ENCODE data around the gene SH3RF3.

Gene SH3RF3

GRCh38 chr2:109127556-109127955 is 1.4 kb upstream of the SH3RF3 start:
- no peak for TF ChIP-seq SPI1 (IDR thresholded peaks at IDR 0.05; ENCODE audit: low read depth, low read length)
- TF ChIP-seq PAX5 (IDR thresholded peaks at IDR 0.05; ENCODE audit: insufficient read depth, low read length, severe bottlenecking), result no peak
- TF ChIP-seq POU2F2 (IDR thresholded peaks at IDR 0.05; ENCODE audit: low read depth, low read length), result no peak
- TF ChIP-seq POLR2AphosphoS5 (IDR thresholded peaks at IDR 0.05; ENCODE audit: low read depth, low read length), result no peak
- no peak for TF ChIP-seq POLR2A (IDR thresholded peaks at IDR 0.05; ENCODE audit: low read depth, low read length)
- TF ChIP-seq TAF1 (IDR thresholded peaks at IDR 0.05; ENCODE audit: low read depth, low read length), result no peak
- FAIRE-seq (no peak), DNase-seq (ENCODE audit: insufficient read length, low spot score) (no peak)

DNA sequence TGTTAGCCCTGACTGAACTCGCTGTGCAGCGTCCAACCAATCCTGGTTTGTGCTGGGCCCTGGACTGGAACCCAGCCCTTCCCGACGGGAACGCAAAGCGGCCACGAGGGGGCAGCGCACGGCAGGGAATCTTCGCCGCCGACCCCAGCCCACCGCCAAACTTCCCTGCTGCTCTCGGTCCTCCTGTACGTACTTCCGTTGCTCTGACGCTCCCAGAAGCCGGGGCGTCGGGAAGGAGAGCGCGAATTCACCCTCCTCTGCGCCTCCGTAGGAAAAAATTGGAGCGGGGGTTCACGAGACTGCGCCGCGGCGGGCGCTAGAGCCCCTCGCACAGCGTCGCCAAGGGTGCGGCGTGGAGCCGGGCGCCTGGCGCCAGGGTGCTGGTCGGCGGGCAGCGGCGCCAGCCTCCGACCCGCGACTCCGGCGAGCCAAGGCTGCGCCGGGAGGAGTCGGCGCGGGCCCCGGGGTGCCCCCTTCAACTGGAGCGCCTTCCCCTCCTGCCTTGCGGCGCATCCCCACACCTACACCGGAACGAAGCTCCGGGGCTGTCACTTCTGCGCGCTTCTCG is 873 bp upstream of the SH3RF3 start:
- FAIRE-seq, result peak; percentile 85

GRCh38 chr2:109129356-109129920 is 433 bp downstream of the SH3RF3 start:
- DNase-seq (ENCODE audit: insufficient read length, low spot score) (peak; percentile 50), FAIRE-seq (no peak)
- no peak for TF ChIP-seq POLR2A (IDR thresholded peaks at IDR 0.05; ENCODE audit: low read depth, low read length)
- no peak for TF ChIP-seq POU2F2 (IDR thresholded peaks at IDR 0.05; ENCODE audit: low read depth, low read length)
- TF ChIP-seq POLR2AphosphoS5 (IDR thresholded peaks at IDR 0.05; ENCODE audit: low read depth, low read length), result no peak
- TF ChIP-seq SPI1 (IDR thresholded peaks at IDR 0.05; ENCODE audit: low read depth, low read length), result no peak
- TF ChIP-seq PAX5 (IDR thresholded peaks at IDR 0.05; ENCODE audit: insufficient read depth, low read length, severe bottlenecking), result no peak
- no peak for TF ChIP-seq TAF1 (IDR thresholded peaks at IDR 0.05; ENCODE audit: low read depth, low read length)

More for the DNA sequence above, 873 bp upstream of the SH3RF3 start:
- peak; percentile 70 for DNase-seq (ENCODE audit: insufficient read length, low spot score)
- TF ChIP-seq POU2F2 (IDR thresholded peaks at IDR 0.05; ENCODE audit: low read depth, low read length), result no peak
- no peak for TF ChIP-seq POLR2AphosphoS5 (IDR thresholded peaks at IDR 0.05; ENCODE audit: low read depth, low read length)
- TF ChIP-seq SPI1 (IDR thresholded peaks at IDR 0.05; ENCODE audit: low read depth, low read length), result 0 out of 2 replicates have a peak, but pooled peaks have one; percentile 1
- no peak for TF ChIP-seq POLR2A (IDR thresholded peaks at IDR 0.05; ENCODE audit: low read depth, low read length)
- TF ChIP-seq TAF1 (IDR thresholded peaks at IDR 0.05; ENCODE audit: low read depth, low read length), result no peak
- no peak for TF ChIP-seq PAX5 (IDR thresholded peaks at IDR 0.05; ENCODE audit: insufficient read depth, low read length, severe bottlenecking)

GRCh38 chr2:109129921-109130722 is 1.1 kb downstream of the SH3RF3 start:
- TF ChIP-seq POU2F2 (IDR thresholded peaks at IDR 0.05; ENCODE audit: low read depth, low read length), result no peak
- TF ChIP-seq POLR2AphosphoS5 (IDR thresholded peaks at IDR 0.05; ENCODE audit: low read depth, low read length), result no peak
- no peak for TF ChIP-seq SPI1 (IDR thresholded peaks at IDR 0.05; ENCODE audit: low read depth, low read length)
- no peak for TF ChIP-seq PAX5 (IDR thresholded peaks at IDR 0.05; ENCODE audit: insufficient read depth, low read length, severe bottlenecking)
- no peak for TF ChIP-seq TAF1 (IDR thresholded peaks at IDR 0.05; ENCODE audit: low read depth, low read length)
- no peak for TF ChIP-seq POLR2A (IDR thresholded peaks at IDR 0.05; ENCODE audit: low read depth, low read length)
- no peak for DNase-seq (ENCODE audit: insufficient read length, low spot score)
- no peak for FAIRE-seq

DNA sequence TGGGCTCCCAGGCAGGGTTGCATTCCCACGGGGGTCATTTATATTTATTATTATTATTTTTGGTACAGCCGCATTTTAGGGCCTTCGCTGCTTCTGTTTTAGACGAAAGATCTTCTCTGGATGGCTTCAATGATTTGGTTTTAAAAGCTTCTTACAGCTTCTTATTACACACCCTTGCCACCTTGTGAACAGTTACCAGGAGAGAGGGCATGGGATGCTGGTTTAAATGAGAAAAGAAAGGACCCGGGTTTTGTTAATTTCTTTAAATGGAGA is 1.7 kb downstream of the SH3RF3 start:
- TF ChIP-seq POLR2A (IDR thresholded peaks at IDR 0.05; ENCODE audit: low read depth, low read length), result no peak
- no peak for TF ChIP-seq TAF1 (IDR thresholded peaks at IDR 0.05; ENCODE audit: low read depth, low read length)
- TF ChIP-seq POLR2AphosphoS5 (IDR thresholded peaks at IDR 0.05; ENCODE audit: low read depth, low read length), result no peak
- no peak for TF ChIP-seq POU2F2 (IDR thresholded peaks at IDR 0.05; ENCODE audit: low read depth, low read length)
- no peak for TF ChIP-seq PAX5 (IDR thresholded peaks at IDR 0.05; ENCODE audit: insufficient read depth, low read length, severe bottlenecking)
- no peak for TF ChIP-seq SPI1 (IDR thresholded peaks at IDR 0.05; ENCODE audit: low read depth, low read length)
- no peak for DNase-seq (ENCODE audit: insufficient read length, low spot score)
- FAIRE-seq, result no peak

DNA sequence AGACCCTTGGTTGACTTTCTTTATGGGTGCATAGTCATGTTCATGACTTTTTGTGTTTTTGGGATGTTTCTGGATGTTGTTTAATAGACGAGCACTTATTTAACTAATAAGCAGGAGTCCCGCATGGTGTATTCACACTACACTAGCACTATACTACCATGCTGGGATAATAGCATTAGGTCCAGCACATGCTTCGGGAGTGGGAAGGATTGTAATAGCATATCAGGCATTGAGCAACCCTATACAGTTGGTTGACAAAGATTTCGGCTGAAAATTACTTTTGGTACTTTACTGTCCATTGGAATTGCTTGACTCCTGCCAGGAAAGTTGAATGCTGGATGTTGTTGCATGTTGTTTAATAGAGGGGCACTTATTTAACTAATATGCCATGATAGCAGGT is 2.8 kb downstream of the SH3RF3 start:
- DNase-seq (ENCODE audit: insufficient read length, low spot score) (no peak), FAIRE-seq (no peak)
- TF ChIP-seq SPI1 (IDR thresholded peaks at IDR 0.05; ENCODE audit: low read depth, low read length), result no peak
- no peak for TF ChIP-seq POLR2A (IDR thresholded peaks at IDR 0.05; ENCODE audit: low read depth, low read length)
- no peak for TF ChIP-seq POU2F2 (IDR thresholded peaks at IDR 0.05; ENCODE audit: low read depth, low read length)
- TF ChIP-seq POLR2AphosphoS5 (IDR thresholded peaks at IDR 0.05; ENCODE audit: low read depth, low read length), result no peak
- TF ChIP-seq PAX5 (IDR thresholded peaks at IDR 0.05; ENCODE audit: insufficient read depth, low read length, severe bottlenecking), result no peak
- TF ChIP-seq TAF1 (IDR thresholded peaks at IDR 0.05; ENCODE audit: low read depth, low read length), result no peak

DNA sequence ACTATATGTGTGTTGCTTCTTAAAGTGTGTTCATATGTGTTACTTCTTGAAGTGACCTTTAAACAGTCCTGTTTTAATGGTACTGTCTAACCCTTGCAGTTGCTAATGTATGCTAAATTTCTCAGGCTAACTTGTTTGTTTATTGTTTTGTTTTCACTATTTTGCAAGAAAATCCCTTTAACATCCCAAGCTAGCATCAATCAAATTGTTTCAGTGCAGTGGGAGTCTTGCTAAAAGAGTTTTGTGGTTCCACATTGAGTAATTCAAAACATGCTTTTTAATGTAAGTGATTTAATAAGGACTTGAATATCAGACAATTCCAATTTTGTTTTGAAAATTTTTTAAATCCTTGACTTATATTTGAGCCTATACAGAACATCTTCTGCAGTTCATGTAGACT is 3.6 kb downstream of the SH3RF3 start:
- DNase-seq (ENCODE audit: insufficient read length, low spot score) (no peak), FAIRE-seq (no peak)
- no peak for TF ChIP-seq SPI1 (IDR thresholded peaks at IDR 0.05; ENCODE audit: low read depth, low read length)
- TF ChIP-seq POU2F2 (IDR thresholded peaks at IDR 0.05; ENCODE audit: low read depth, low read length), result no peak
- no peak for TF ChIP-seq POLR2A (IDR thresholded peaks at IDR 0.05; ENCODE audit: low read depth, low read length)
- no peak for TF ChIP-seq TAF1 (IDR thresholded peaks at IDR 0.05; ENCODE audit: low read depth, low read length)
- no peak for TF ChIP-seq PAX5 (IDR thresholded peaks at IDR 0.05; ENCODE audit: insufficient read depth, low read length, severe bottlenecking)
- no peak for TF ChIP-seq POLR2AphosphoS5 (IDR thresholded peaks at IDR 0.05; ENCODE audit: low read depth, low read length)

GRCh38 chr2:109133746-109134145 is 4.7 kb downstream of the SH3RF3 start:
- DNase-seq (ENCODE audit: insufficient read length, low spot score) (no peak), FAIRE-seq (no peak)
- no peak for TF ChIP-seq POU2F2 (IDR thresholded peaks at IDR 0.05; ENCODE audit: low read depth, low read length)
- TF ChIP-seq TAF1 (IDR thresholded peaks at IDR 0.05; ENCODE audit: low read depth, low read length), result no peak
- no peak for TF ChIP-seq POLR2AphosphoS5 (IDR thresholded peaks at IDR 0.05; ENCODE audit: low read depth, low read length)
- TF ChIP-seq PAX5 (IDR thresholded peaks at IDR 0.05; ENCODE audit: insufficient read depth, low read length, severe bottlenecking), result no peak
- TF ChIP-seq POLR2A (IDR thresholded peaks at IDR 0.05; ENCODE audit: low read depth, low read length), result no peak
- TF ChIP-seq SPI1 (IDR thresholded peaks at IDR 0.05; ENCODE audit: low read depth, low read length), result no peak

- no peak for DNase-seq (ENCODE audit: insufficient read length, low spot score)
- no peak for TF ChIP-seq POLR2A (IDR thresholded peaks at IDR 0.05; ENCODE audit: low read depth, low read length)
- TF ChIP-seq PAX5 (IDR thresholded peaks at IDR 0.05; ENCODE audit: insufficient read depth, low read length, severe bottlenecking), result no peak
- TF ChIP-seq POLR2AphosphoS5 (IDR thresholded peaks at IDR 0.05; ENCODE audit: low read depth, low read length), result no peak
- no peak for TF ChIP-seq SPI1 (IDR thresholded peaks at IDR 0.05; ENCODE audit: low read depth, low read length)
- no peak for TF ChIP-seq POU2F2 (IDR thresholded peaks at IDR 0.05; ENCODE audit: low read depth, low read length)
- TF ChIP-seq TAF1 (IDR thresholded peaks at IDR 0.05; ENCODE audit: low read depth, low read length), result no peak
- no peak for FAIRE-seq
Measured at GRCh38 chr2:109134741-109135358, 5.8 kb downstream of the SH3RF3 start.
